Endodermal cell (in vitro differentiated cells): Measurements from ENCODE around the gene RARG. TPM values are rescaled to one million over a fixed set of nuclear protein-coding genes. Genes with fewer than 3 reads are reported as not detected.

Experiments used
- DNase-seq: peaks from one replicate; pipeline ENCODE4 v3.0.0-alpha.2; 2017
- H3K27ac ChIP-seq: 2 replicates; pipeline ENCODE4 v1.5.1; 2013; ENCODE audit warnings: mild to moderate bottlenecking, low read depth, low read length, moderate library complexity
- H3K27me3 ChIP-seq: 2 replicates; pipeline ENCODE4 v1.6.1; 2013; ENCODE audit warnings: mild to moderate bottlenecking, low read length, moderate library complexity; ENCODE audit not compliant: insufficient read depth, control insufficient read depth, poor library complexity, severe bottlenecking
- H3K36me3 ChIP-seq: 2 replicates; pipeline ENCODE4 v1.7.0; 2013; ENCODE audit warnings: mild to moderate bottlenecking, low read length, moderate library complexity; ENCODE audit not compliant: control insufficient read depth, insufficient read depth
- H3K4me1 ChIP-seq: one replicate; pipeline ENCODE4 v1.7.0; 2013; ENCODE audit warnings: low read length; ENCODE audit not compliant: control insufficient read depth, insufficient read depth
- H3K4me3 ChIP-seq: 2 replicates; pipeline ENCODE4 v1.5.1; 2013; ENCODE audit warnings: mild to moderate bottlenecking, low read length, moderate library complexity
- H3K9ac ChIP-seq: 2 replicates; pipeline ENCODE4 v1.6.1; 2013; ENCODE audit warnings: mild to moderate bottlenecking, low read length, moderate library complexity; ENCODE audit not compliant: poor library complexity, severe bottlenecking; ENCODE audit errors: extremely low read depth
- H3K9me3 ChIP-seq: 2 replicates; pipeline ENCODE4 v1.6.1; 2013; ENCODE audit warnings: mild to moderate bottlenecking, low read length, moderate library complexity; ENCODE audit not compliant: control insufficient read depth
- H3K27ac Mint-ChIP-seq: 2 replicates; pipeline ENCODE4 v1.8.0; 2020; ENCODE audit warnings: mixed read lengths
- H3K27me3 Mint-ChIP-seq: 2 replicates; pipeline ENCODE4 v1.8.0; 2021; ENCODE audit warnings: mild to moderate bottlenecking, mixed read lengths; ENCODE audit not compliant: insufficient read depth
- H3K36me3 Mint-ChIP-seq: 2 replicates; pipeline ENCODE4 v1.8.0; 2020; ENCODE audit warnings: low read depth, mixed read lengths
- H3K4me1 Mint-ChIP-seq: 2 replicates; pipeline ENCODE4 v1.8.0; 2020; ENCODE audit warnings: mixed read lengths
- H3K4me3 Mint-ChIP-seq: 2 replicates; pipeline ENCODE4 v1.8.0; 2020; ENCODE audit warnings: mild to moderate bottlenecking, moderate library complexity, mixed read lengths
- H3K9me3 Mint-ChIP-seq: 2 replicates; pipeline ENCODE4 v1.8.0; 2020; ENCODE audit warnings: mild to moderate bottlenecking, mixed read lengths
- WGBS, 2 experiments: methylation state at CpG; one replicate each; pipeline versions ENCODE4 v1.1.5 to v1.1.7; 2013; ENCODE audit warnings: missing lambda C conversion rate in 2 of 2, mixed read lengths in 1 of 2; ENCODE audit not compliant: insufficient coverage in 1 of 2, insufficient read length in 1 of 2; 5-methylcytosine and 5-hydroxymethylcytosine counted together
- total RNA-seq, 2 donors: library from RNA; stranded (reverse); fragmentation: NEBNext Ultra II Directional in 1 of 2; extraction: Animal tissue kit (Norgen Biotek cat#: 25700) in 1 of 2; gene quantifications; 2 replicates in 1 of 2; 3 replicates in 1 of 2; pipeline ENCODE4 v1.2.1, GENCODE V29; 2021
- TF ChIP-seq, protein P1 (sequence below): fragments of 200-600 bp; sonication (generic); conservative IDR thresholded peaks from 2 replicates; pipeline ENCODE4 v1.5.0; 2021; ENCODE audit warnings: antibody characterized with exemption, mild to moderate bottlenecking

The RARG gene
- total RNA-seq, 2 donors from 2014 or later, result 19.5 to 26.8 TPM

DNA sequence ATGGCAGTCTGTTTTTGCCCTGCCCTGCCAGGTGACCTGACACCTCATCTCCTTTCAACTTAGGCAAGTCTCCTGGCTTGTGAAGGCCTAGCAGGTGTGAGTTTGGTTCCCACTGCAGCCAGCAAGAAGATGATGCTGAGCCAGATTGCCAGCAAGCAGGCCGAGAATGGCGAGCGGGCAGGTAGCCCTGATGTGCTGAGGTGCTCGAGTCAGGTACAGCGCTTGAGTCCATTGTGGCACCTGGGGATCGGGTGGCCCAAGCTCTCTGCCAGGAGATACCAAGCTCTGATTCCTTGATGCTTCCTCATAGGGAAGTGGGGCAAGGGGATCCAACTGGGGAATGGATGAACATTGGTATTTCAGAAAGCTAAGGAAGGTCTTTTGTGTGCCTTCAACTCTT lies 47.2 kb downstream of the RARG start:
- H3K27me3 ChIP-seq, result no peaks in the 10 kb centered on the region
- Mint-ChIP-seq H3K27ac (no peak overlapping the region), H3K36me3 (peaks cover 68% of the 10 kb centered on the region), H3K27me3 (no peaks in the 10 kb centered on the region), H3K9me3 (no peaks in the 10 kb centered on the region), H3K4me1 (peaks cover 12% of the 10 kb centered on the region), H3K4me3 (no peak overlapping the region)
- H3K36me3 ChIP-seq, result peaks cover 76% of the 10 kb centered on the region
- no peaks in the 10 kb centered on the region for H3K4me1 ChIP-seq
- H3K9ac ChIP-seq, result no peak overlapping the region
- DNase-seq, result no peak
- TF ChIP-seq, protein P1, sequence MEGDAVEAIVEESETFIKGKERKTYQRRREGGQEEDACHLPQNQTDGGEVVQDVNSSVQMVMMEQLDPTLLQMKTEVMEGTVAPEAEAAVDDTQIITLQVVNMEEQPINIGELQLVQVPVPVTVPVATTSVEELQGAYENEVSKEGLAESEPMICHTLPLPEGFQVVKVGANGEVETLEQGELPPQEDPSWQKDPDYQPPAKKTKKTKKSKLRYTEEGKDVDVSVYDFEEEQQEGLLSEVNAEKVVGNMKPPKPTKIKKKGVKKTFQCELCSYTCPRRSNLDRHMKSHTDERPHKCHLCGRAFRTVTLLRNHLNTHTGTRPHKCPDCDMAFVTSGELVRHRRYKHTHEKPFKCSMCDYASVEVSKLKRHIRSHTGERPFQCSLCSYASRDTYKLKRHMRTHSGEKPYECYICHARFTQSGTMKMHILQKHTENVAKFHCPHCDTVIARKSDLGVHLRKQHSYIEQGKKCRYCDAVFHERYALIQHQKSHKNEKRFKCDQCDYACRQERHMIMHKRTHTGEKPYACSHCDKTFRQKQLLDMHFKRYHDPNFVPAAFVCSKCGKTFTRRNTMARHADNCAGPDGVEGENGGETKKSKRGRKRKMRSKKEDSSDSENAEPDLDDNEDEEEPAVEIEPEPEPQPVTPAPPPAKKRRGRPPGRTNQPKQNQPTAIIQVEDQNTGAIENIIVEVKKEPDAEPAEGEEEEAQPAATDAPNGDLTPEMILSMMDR, result no peak
- H3K27ac ChIP-seq, result no peak overlapping the region
- WGBS, 2 experiments, result 96 to 98% methylated on average over 6 of the region's 6 CpGs
- peaks cover 8% of the 10 kb centered on the region for H3K9me3 ChIP-seq
- no peak overlapping the region for H3K4me3 ChIP-seq

- DNase-seq, result no peak
- peaks cover 19% of the 10 kb centered on the region for H3K4me1 Mint-ChIP-seq
- Histone ChIP-seq H3K9ac (no peak overlapping the region), H3K4me3 (peak overlapping the region; percentile 92), H3K27ac (no peak overlapping the region), H3K4me1 (no peaks in the 10 kb centered on the region), H3K36me3 (peaks cover 64% of the 10 kb centered on the region), H3K27me3 (no peaks in the 10 kb centered on the region), H3K9me3 (peaks cover 8% of the 10 kb centered on the region)
- peak overlapping the region; percentile 87 for H3K4me3 Mint-ChIP-seq
- H3K36me3 Mint-ChIP-seq, result peaks cover 59% of the 10 kb centered on the region
- no peaks in the 10 kb centered on the region for H3K27me3 Mint-ChIP-seq
- H3K9me3 Mint-ChIP-seq, result no peaks in the 10 kb centered on the region
- H3K27ac Mint-ChIP-seq, result no peak overlapping the region
- 91 to 95% methylated on average over 2 of the region's 2 CpGs for WGBS, 2 experiments
- TF ChIP-seq, protein P1, result no peak
These were observed 49.1 kb downstream of the RARG start for GRCh38 chr12:53182903-53183302.

- Mint-ChIP-seq H3K36me3 (peaks cover 49% of the 10 kb centered on the region), H3K9me3 (no peaks in the 10 kb centered on the region), H3K27me3 (peaks cover 5% of the 10 kb centered on the region), H3K4me3 (peak overlapping the region; percentile 87), H3K4me1 (peaks cover 19% of the 10 kb centered on the region), H3K27ac (no peak overlapping the region)
- H3K27me3 ChIP-seq, result no peaks in the 10 kb centered on the region
- DNase-seq, result peak; percentile 29
- TF ChIP-seq, protein P1, result no peak
- H3K9ac ChIP-seq, result no peak overlapping the region
- H3K9me3 ChIP-seq, result peaks cover 8% of the 10 kb centered on the region
- no peaks in the 10 kb centered on the region for H3K4me1 ChIP-seq
- no peak overlapping the region for H3K27ac ChIP-seq
- WGBS, 2 experiments, result 98 to 100% methylated on average over 1 to 2 of the region's 2 CpGs
- peak overlapping the region; percentile 92 for H3K4me3 ChIP-seq
- H3K36me3 ChIP-seq, result peaks cover 55% of the 10 kb centered on the region
These were observed 50.1 kb downstream of the RARG start for GRCh38 chr12:53181935-53182334.
